Amniotic epithelial cell (primary cell): ENCODE data around the gene TEX54.
A peak's percentile ranks its signal among the peaks of the same experiment; 100 is the strongest.
"Not testable (repeated sequence)": the region's sequence is repeated elsewhere in the genome, so short reads cannot be mapped to it uniquely, and the experiment has no call there.

Source experiments
- DNase-seq: peaks from one replicate; pipeline ENCODE4 v3.0.0-alpha.2; 2010; ENCODE audit warnings: low read depth

TEX54 gene

DNA sequence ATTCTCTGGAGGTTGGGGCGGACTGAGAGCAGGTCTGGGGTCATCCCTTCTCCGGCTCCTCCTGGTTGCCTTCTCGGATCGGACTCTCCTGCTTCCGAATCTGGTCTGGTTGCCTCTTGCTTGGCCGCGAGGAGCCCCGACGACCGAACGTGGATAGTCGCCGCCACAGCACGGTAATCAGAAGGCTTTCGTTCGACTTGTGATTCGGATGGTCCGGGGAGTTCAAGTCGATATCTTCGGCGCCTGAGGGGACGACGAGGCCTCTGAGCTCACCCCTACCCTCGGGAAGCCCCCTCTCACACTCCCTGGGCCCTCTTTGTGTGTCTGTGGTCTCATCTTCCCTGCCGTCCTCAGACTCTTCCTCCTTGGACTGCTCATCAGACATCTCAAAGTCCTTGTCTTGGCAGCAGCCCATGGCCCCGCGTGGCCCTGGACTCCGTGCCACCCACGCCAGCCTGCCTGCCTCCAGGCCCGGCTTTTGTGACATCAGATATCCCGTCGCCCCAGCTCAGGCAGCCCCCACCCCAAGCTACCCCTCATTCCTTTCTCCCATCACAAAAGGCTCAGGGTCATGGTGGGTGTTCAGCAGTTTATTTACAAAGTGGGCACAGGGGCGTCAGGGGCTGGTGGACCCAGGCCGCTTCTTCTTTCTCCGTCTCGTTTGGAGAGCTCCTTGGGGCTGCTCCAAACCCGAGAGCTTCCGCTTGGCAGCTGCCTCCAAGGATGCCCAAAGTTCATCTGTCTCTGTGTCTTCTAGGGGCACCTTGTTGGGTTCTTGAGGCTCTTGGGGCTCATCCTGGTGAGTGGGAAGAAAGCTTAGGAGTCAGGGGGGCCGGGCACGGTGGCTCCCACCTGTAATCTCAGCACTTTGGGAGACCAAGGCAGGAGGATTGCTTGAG is at the start of gene TEX54:
TSS of gene TEX54 (minus strand) at position 506 of the 899 bp plus-strand sequence.
- no peak for DNase-seq

DNA sequence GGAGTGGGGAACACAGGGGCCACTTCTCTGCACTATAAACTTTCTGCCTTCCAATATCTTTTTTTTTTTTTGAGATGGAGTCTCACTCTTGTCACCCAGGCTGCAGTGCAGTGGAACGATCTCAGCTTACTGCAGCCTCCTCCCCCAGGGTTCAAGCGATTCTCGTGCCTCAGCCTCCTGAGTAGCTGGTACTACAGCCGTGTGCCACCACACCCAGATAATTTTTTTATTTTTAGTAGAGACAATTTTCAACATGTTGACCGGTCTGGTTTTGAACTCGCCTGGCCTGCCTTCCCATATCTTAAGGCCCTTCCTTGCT is 49.7 kb upstream of the TEX54 start:
- no peak for DNase-seq

DNA sequence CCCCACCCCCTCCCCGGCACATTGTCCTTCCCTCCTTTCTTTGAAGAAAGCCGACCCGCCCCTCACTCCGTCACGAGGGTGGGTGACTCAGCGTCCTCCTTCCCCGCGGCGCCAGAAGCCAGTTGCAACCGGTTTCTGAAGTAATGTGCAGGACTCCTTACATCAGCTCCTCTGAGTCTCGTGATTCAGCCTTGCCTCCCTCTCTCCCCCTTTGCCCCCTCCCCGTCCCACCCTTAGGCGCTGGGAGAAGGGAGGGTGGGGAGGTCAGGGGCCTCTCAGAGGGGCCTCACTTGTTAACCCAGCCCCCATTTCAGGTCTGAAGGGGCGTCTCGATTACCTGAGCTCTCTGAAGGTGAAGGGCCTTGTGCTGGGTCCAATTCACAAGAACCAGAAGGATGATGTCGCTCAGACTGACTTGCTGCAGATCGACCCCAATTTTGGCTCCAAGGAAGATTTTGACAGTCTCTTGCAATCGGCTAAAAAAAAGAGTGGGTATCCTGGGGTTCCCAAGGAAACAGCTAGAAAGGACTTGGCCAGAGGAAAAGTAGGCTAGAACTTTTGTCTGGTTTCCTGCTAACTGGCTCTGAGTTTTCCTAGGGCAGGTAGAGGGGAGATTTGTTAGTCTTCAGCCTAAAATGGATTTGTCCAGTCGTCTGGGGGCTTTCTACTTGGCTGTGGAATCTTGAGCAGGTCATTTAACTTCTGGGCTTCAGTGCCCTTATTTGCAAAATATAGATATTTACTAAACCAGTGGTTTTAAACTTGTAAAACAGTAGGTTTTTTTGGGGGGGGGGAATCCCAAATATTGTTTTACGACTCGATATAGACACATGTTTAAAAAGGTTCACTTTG is 49.2 kb upstream of the TEX54 start:
- peak; percentile 97 for DNase-seq

DNA sequence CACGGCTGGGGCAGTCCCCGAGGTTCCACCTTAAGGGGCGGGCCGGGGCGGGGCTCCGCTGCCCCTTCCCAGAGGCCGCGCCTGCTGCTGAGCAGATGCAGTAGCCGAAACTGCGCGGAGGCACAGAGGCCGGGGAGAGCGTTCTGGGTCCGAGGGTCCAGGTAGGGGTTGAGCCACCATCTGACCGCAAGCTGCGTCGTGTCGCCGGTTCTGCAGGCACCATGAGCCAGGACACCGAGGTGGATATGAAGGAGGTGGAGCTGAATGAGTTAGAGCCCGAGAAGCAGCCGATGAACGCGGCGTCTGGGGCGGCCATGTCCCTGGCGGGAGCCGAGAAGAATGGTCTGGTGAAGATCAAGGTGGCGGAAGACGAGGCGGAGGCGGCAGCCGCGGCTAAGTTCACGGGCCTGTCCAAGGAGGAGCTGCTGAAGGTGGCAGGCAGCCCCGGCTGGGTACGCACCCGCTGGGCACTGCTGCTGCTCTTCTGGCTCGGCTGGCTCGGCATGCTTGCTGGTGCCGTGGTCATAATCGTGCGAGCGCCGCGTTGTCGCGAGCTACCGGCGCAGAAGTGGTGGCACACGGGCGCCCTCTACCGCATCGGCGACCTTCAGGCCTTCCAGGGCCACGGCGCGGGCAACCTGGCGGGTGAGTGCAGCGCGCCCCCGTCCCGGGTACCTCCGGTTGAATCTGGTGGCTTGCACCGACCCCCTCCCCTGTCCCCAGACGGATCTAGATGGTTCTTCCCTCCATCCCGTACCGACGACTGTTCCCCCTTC is 48.4 kb upstream of the TEX54 start, which contains the start of gene SLC3A2:
TSS of gene SLC3A2 (plus strand) at position 94 of the 776 bp plus-strand sequence. CDS start at position 222, 128 bp downstream.
- DNase-seq: peak; percentile 81

DNA sequence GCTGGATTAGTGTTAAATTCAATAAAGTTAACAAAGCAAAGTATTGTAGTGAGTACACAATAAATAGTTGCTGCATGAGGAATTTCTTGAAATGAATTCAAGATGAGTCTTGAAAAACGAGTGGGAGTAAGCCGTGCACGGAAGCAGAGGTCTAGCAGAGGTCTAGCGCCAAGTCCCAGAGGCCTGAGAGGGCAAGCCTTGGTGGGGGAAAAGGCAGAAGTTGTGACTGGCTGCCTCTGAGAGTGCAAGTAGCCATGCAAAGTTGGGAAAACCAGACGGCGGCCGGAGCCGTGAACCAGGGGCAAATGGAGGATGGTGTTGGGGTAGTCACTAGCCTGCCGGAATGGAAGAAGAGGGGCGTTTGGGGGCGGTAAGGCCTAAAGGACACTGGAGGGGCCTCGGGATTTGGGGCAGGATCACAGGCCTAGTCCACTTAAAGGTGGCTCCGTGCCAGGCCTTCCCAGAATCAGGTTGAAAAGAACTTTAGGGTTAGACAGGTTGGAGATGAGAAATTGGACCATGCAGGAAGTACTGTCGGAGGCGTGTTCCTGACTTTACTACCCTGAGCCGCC is 47.7 kb upstream of the TEX54 start:
- DNase-seq: peak; percentile 93

DNA sequence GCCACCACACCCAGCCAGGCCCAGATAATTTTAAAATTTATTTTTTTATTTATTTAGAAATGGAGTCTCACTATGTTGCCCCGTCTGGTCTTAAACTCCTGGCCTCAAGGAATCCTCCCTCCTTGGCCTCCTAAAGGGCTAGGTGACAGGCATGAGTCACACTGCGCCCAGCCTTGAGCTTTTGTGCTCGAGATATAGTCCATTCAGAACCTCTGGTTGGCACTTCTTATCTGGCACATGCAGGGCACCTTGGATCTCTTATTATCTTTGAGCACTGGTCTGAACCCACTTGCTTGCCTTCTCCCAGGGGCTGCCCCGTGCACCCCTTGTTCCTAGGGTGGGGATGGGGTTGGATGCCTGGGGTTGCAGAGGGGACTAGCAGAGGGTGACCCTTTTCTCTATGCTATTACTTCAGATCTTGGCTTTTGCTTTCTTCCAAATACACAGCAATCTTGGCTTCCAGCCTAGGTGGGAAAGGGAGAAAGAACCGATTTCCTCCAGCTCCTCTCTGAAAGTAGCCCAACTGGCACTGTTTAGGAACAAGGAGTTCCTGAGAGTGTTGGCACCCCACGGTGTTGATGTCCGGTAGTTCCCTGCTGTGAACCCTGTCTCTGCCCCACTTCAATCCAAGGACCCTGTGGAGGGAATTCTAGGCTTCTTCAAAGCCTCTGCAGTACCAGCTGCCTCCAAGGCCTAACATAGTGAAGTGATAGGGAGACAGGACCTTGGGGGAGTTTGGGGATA is 46.8 kb upstream of the TEX54 start:
- DNase-seq: no peak

DNA sequence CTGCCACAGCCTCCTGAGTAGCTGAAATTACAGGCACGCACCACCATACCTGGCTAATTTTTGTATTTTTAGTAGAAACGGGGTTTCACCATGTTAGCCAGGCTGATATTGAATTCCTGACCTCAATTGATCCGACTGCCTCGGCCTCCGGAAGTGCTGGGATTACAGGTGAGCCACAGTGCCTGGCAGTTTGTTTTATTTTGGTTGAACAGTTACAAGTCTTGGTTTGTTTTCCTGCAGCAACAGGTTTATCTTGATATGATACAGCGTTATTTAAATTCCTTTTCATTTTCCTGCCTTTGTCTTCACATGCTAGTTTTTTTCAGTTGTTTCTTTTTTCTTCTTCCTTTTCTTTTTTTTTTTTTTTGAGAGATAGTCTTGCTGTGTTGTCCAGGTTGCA is 44.1 kb upstream of the TEX54 start:
- DNase-seq: no peak

DNA sequence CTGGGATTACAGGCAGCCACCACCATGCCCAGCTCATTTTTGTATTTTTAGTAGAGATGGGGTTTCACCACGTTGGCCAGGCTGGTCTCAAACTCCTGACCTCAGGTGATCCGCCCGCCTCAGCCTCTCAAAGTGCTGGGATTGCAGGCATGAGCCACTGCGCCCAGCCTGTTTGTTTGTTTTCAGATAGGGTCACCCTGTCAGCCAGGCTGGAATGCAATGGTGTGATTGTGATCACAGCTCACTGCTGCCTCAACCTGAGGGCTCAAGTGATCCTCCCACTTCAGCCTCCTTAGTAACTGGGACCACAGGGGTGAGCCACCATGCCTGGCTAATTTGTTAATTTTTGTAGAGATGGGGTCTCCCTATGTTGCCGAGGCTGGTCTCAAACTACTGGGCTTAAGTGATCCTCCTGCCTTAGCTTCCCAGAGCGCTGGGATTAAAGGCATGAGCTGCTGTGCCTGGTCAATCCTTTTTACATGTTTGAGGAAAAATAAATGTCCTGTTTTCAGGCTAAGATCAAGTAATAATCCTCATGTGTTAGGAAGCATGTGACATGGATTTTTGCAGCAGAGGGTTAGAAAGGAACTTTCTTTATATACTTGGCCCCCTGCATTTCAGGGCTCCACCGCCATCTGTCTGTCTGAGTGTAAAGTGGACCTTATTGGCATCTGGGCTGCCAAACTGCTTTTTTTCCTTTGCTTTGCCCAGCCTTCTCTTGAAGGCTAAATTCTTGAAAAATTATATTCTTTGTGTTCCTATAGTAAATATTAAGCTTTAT is 43.2 kb upstream of the TEX54 start:
- no peak for DNase-seq

DNA sequence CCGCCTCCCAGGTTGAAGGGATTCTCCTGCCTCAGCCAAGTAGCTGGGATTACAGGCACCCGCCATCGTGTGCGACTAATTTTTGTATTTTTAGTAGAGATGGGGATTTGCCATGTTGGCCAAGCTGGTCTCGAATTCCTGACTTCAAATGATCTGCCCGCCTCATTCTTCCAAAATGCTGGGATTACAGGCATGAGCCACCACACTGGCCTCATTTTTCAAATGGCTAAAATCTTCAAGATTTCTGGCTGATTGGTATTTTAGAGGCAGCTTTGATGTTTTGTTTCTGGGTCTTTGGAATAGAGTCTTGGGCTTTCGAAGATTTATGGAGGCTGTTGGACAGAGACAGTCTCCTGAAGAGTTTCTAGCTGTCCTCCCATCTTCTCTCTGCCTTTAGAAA is 42.2 kb upstream of the TEX54 start:
- no peak for DNase-seq

DNA sequence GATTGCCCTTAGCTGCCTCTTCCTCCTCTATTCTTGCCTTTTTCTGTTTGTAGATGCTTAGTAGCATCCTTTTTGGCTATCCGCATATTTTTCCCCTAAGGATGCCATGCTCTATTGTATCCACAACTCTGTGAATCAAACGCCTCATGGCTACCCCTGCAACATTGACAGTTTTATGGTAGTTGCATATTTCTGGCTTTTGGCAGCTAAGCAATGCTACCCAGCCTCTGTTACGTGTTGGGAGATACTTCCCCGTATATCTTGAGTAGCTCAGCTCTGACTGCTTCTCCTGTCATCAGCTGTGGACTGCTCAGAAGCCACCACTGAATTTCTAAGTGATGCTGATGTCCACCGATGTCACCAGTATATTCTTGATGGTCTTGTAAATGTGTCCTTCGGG is 33.0 kb upstream of the TEX54 start:
- DNase-seq: no peak

DNA sequence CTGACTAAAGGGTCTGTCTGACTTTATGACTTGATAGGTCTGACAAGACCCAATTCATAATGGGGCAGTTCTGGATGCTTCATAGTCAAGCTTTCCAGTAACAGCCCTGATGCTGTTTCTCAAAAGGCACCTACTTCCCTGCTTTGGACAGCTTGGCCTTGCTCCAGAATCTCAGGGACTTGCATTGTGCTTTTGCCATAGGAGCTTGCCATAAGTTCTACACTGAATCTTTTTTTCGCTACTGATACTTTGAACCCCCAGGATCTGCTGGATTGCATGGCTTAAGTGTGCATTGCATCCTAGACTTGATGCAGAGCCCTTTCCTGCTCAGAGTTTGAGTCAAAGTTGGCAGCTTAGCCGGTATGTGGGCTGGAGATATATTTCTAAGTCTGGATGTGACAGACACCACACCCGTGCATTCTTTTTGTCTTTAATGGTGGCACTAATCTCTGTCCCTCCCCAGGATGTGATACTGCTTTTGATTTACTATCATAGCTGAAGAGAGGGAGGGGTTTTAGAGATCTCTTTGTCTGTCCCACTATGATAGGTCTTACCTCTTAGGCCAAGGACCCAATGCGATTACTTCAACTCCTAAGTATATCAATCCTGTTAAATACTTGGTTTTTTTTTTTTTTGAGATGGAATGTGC is 31.2 kb upstream of the TEX54 start:
- no peak for DNase-seq

DNA sequence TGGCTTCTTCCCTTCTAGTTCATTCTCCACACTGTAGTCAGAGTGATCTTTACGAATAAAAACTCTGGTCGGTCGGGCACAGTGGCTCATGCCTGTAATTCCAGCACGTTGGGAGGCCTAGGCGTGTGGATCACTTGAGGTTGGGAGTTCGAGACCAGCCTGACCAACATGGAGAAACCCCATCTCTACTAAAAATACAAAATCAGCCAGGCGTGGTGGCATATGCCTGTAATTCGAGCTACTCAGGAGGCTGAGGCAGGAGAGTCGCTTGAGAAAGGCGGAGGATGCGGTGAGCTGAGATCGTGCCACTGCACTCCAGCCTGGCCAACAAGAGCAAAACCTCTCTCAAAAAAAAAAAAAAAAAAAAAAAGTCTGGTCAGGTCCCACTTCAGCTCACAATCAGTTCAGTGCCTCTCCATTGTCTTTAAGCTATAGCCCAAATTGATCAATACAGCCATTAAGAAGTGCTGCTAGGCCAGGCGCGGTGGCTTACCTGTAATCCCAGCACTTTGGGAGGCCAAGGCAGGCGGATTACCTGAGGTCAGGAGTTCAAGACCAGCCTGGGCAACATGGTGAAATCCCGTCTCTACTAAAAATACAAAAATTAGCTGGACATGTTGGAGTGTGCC is 29.0 kb upstream of the TEX54 start:
- DNase-seq: not testable (repeated sequence)

DNA sequence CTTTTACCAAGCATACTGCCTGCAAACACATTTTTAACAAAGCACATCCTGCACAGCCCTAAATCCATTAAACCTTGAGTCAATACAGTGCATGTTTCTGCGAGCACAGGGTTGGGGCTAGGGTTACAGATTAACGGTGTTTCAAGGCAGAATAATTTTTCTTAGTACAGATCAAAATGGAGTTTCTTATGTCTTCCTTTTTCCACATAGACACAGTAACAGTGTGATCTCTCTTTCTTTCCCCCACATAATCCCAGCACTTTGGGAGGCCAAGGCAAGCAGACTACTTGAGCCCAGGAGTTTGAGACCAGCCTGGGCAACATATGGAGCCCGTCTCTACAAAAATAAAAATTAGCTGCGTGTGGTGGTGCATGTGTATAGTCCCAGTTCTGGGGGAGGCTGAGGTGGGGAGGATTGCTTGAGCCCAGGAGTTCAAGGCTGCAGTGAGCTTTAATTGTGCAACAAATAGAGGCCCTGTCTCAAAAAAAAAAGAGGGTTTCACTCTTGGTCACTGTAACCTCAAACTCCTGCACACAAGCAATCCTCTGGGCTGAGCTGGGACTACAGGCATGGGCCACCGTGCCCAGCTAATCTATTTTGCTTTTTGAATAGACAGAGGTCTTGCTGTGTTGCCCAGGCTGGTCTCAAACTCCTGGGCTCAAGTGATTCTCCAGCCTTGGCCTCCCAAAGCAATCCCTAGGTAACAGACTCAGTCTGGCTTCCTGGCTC is 28.4 kb upstream of the TEX54 start:
- DNase-seq: no peak

DNA sequence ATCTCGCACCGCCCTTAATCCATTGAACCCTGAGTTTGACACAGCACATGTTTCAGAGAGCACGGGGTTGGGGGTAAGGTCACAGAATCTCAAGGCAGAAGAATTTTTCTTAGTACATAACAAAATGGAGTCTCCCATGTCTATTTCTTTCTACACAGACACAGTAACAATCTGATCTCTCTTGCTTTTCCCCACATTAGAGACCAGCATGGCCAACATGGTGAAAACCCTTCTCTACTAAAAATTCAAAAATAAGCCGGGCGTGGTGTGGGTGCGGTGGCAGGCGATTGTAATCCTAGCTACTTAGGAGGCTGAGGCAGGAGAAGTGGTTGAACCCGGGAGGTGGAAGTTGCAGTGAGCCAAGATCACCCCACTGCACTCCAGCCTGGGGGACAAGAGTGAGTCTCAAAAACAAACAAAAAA is 26.7 kb upstream of the TEX54 start:
- DNase-seq: not testable (repeated sequence)

DNA sequence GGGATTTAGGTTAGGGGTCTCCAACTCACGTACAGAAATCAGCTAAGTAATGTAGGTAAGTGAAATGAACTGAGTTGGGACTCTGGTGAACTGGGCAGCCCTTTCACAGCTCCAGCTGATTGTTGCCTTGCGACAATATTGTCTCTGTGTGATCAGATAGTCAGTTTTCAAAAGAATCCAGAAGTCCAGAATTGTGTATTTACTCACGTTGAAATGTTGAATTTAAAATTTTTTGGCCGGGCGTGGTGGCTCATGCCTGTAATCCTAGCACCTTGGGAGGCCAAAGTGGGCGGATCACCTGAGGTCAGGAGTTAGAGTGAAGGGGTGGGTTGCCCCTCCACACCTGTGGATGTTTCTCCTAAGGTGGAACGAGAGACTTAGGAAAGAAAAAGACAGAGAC is 25.6 kb upstream of the TEX54 start:
- DNase-seq: no peak

DNA sequence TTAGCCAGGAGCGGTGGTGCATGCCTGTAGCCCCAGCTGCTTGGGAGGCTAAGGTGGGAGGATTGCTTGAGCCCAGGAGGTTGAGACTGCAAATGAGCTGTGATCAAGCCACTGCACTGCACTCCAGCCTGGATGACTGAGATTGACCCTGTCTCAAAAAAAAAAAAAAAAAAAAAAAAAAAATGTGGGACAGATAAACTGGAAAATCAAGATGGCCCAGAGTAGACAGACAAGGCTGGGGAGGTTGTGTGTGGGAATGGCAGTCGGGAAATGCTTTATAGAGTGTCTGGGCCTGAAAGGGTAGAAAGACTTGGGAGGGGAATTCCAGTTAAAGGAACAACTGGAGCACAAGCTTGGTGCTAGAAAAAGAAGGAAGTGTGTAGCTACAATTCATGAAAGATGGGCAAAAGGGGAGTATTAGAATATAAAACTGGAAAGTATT is 24.9 kb upstream of the TEX54 start:
- DNase-seq: no peak

DNA sequence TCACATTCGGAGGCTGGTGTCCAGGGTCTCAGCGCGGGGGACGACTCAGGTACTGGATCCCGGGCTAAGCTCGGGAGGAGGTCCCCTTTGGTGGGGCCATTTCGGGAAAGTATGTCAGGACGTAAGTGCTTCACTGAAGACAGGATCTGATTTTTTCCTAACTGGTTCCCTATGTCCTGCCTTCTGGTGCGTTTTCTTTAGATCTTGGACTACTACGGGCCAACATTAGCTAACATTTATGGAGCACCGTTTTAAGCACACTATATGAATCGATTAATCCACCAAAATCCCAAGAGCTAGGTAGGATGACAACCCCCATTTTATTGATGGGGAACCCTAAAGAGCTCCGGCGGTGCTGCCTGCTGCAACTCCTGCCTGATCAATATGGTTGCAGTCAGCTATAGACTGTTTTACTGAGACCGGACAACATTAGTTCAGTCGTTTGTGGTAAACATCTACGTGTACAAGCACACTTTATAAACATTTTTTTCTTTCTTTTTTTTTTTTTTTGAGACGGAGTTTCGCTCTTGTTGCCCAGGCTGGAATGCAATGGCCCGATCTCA is 23.8 kb upstream of the TEX54 start:
- no peak for DNase-seq
